GM18868 (cell line): Measurements from ENCODE around the gene NUMA1.

Source experiments
- ATAC-seq: cut with Tn5 transposase; IDR thresholded peaks from one replicate; pipeline ENCODE4 v1.9.1; 2021; ENCODE audit warnings: mild to moderate bottlenecking, moderate library complexity; ENCODE audit not compliant: unreplicated experiment

The NUMA1 gene

DNA sequence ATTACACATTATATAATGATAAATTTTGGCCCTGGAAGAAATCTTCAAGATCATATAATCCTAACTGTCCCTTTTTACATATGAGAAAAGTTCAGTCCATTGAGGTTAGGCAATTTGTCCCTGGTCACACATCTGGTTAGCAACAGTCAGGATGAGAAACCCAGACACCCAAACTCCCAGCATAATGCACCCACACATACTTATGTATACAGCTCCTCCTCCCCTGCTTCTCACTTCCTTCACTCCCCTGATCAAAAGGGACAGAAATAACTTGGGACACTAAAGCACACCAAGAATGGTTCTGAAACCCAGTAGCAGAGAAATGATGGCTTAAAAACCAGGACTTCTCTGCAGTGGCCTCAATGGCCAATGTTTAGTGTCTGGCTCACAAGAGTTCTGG is 11.1 kb downstream of the NUMA1 start:
- no peak for ATAC-seq

GRCh38 chr11:72067676-72068075 is 12.7 kb downstream of the NUMA1 start:
- ATAC-seq: no peak

DNA sequence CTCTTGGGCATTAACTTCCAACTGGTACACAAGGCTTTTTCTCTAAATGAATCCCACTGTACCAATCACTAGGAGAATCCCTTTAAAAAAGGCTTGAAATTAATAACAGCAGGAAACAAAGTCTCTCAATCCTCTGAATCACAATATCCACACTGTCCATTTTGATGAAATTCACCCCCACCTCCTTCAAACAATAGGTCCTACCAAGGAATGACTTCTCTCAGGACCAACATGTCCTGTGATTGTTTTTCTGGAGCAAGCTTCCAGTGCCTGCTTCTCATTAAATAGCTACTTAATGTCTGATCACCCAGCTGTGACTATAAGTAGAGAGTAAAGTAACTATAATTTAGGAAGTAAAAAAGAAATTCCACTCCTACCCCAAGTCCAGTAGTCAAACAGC is 13.1 kb downstream of the NUMA1 start:
- ATAC-seq: no peak

DNA sequence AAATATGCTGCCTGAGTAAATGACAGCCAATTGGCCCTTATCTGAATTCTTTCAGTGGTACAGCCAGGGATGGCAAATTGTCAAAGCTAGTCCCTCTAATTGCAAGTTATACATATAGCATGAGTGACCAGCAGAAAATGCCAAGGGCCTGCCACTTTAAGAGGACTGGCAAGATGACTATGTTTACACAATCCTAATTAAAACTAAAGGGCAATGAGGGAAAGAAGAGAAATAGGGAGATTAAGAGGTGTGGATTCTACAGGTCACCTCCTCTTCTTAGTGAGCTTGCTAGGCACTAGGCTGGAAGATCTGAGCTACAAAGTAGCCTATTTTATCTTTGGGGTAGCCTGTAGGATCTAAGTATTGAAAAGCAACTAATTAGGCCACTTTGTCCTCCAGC is 13.5 kb downstream of the NUMA1 start:
- ATAC-seq: no peak

DNA sequence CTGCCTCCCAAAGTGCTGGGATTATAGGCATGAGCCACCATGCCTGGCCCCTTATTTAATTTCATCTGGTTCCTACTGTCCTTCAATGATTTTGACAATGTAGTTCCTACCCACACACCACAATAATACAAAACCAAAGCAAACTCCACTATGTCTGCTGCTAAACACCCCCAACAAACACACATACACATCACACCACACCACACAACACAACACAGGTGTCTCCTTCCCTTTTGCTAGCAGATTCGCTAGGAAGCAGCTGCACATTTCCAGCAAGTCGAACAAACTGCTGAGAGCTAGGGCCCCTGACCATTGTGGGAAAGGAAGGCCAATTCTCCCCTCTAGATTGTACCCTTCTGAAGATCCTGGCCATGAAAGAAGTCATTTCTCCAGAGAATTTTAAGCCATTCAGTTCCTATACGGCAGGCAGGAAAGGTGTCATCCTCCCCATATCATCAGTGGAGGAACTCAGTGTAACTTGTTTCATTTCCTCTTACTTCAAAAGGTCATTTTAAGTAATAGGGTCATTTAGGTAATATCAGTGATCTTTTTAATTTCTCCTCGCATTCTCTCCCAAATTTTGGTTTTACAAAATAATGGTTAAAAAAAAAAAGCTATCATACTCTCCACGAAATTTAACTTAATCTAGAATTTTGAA is 18.5 kb downstream of the NUMA1 start:
- ATAC-seq: no peak

DNA sequence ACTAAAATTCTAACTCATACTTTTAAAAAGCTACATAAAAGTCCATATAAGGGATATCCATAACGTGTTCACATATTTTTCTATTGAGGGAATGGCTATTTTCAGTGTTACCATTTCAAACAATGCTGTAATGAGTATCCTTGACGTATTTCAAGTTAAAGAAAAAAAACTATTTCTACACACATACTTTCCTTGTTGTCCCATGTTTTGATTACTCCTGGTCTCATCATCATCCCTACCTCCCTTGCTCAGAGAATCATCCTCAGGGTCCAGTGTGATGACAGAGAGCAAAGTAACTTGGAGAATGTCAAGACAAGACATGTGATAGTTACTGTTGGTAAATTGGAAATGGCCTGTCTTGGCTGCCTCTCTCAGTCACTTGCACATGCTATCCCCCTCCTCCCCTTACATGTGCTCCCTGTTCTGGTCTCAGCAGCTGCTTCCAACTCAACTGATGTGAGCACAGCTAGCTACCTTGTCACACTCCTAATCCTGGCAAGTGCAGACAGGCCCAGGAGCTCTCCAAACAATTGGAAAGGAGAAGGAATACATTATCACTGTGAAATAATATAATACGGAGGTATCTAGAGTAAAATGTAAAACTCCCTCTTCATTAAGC is 21.8 kb downstream of the NUMA1 start:
- ATAC-seq: no peak

- no peak for ATAC-seq
Observed at GRCh38 chr11:72048766-72049460, 31.4 kb downstream of the NUMA1 start.

DNA sequence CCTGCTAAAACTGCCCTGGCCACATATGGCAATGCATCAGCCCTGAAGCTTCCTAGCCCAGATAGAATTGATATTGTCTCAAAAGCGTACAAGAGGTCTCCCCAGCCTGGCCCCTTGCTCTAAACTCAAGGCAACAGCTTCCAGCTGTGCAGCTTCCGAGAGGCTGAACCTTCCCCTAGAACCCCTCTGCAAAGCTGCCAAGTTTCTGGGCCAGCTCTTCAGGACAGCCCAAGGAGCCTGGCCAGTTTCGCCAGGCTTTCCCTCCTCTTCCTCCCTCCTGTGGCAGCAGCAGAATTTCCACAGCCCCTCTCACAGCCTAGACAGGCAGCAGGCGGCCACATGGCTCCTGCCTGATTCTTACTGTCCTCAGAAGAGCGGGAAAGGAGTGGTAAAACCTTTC is 34.5 kb downstream of the NUMA1 start:
- no peak for ATAC-seq

DNA sequence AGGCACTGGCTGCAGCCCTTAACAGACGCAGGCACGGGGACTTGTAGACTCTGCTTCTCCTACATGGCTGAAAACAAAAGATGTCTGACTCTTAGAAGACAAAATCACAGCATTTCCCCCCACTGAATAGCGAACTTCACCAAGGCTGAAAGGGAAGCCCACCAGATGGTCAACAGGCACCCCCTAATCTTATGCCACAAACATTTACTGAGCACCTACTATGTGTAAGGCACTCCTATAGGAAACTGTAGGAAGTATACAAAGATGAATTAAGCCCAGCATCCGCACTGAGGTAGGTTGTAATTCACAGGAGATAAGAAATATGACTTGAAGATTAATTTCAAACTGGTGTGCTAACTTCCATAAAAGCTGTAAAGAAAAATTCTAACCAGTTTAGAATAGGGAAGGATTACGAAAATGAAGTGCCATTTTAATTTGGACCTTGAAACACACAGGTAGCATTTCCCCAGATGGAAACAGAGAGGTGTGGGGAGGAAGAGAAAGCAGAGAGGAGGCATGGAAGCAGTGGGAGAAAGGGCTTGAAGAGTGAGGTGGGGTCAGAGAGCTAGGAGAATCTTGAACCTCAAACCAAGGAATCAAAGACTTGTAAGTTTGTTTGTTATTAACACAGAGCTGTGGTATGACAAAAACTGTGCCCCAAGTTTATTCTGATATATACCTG is 38.1 kb downstream of the NUMA1 start:
- no peak for ATAC-seq

- ATAC-seq: no peak
Observed at GRCh38 chr11:72041364-72042063, 38.8 kb downstream of the NUMA1 start.

GRCh38 chr11:72040491-72041363 is 39.6 kb downstream of the NUMA1 start:
- no peak for ATAC-seq

DNA sequence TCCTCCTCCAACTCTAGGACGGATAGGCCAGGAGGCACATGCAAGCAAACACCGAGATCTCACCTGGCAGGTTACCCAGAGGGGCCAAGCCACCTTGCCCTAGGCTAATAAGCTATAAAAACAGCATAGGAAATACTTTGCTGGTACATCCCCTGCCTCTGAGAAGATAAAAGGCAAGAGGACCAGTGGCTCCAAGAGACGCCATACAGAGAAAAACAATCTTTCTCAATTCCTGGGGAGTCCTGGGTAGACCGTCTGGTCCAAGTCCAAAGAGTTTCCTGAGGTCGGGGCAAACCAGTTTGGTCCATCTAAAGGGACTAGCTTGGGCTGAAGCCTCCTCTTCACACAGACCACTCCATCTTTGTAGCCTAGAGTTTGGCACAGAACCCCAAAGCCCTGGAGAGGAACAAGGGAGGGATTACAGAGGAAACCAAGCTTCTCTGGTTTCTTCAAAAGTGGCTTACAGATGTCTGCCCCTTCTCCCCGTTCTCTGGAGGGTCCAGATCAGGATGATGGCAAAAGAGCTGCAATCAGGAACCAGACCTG is 40.4 kb downstream of the NUMA1 start:
- no peak for ATAC-seq

DNA sequence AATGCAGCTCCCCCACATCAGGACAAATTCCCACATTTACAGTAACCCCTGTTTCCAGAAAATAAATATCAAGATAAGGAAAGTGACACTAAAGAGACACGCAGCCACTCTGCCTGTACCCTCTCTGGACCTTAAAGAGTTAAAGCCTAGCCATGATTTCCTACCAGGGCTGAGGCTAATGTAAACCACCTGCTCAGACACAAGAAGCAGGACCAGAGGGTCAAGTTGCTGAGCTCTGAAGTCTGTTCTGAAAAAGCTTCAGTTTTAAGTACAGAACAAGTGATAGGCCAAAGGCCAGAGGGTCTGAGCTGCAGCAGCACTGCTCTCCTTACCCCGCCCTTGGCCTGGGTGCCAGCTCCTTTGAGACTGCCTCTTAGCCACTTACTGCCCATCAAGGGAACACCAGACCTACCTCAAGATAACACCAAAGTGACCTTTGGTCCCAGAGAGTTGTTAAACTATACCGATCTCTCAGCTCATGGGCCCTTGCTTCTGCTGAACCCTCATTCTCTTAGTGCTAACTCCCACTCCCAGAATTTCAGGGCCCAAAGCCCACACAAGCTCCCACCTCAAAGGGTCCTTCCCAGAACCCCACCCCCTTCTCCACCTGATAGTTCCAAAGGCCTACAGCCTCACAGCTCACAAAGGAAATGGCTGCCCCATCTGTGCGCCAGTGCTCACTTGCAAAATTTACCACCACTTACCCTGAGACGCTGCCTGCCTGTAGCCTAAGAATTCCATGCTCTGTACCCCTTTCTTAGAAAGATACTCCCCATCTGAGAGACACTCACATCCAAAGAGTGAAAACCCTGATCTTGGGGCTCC is 41.1 kb downstream of the NUMA1 start:
- no peak for ATAC-seq

DNA sequence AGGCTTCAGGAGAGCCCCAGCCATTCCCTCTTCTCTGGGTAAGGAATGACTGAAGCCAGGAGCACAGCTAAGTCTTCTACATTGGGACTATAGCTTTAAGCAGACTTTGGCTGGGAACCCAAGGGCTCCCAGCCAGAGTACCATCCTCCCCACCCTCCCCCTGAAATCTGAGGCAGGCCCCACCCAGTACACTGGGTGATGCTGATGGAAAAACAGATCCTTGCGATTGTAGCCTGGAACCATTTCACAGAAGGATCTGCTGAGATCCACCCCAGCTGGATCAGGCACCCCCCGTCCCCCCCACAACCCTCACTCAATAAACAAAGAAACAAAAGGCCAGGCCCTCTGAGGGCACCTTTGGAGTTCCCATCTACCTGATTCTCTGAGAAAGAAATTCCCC is 41.9 kb downstream of the NUMA1 start:
- ATAC-seq: no peak

DNA sequence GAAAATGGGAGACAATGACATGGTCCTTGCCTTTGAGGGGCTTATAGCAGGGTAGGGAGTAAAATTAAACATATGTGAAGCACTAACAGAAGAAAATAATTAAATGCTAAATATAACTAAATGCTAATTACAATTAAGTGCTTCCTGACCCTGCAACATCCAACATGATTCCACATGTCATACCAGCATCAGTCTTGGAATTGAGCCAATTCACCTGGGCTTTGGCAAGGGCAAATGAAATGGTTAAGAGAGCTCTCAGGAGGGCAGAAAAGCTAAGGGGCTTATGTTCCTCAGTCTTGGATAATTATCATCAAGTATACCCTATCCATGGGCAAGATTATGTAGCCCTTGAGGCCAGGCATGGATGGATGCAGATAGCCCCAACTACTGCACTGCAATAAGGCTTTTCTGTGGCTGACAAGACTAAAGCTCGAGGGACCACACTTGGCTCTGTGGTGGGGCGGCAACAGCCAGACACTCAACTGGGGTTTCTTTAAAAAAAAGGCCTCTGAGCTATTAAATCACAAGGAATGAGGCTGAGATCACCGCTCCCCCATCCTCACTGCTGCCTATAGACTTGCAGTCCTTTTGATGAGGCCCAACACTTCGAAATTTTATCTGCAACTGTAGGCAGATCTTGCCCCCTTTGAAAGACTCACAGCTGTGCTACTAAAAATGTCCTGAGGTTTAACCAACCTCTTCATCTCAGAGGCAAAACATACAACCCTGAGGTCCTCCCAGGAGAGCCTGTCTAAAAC is 42.6 kb downstream of the NUMA1 start:
- no peak for ATAC-seq

- no peak for ATAC-seq
Observed at GRCh38 chr11:72036687-72037086, 43.7 kb downstream of the NUMA1 start.

DNA sequence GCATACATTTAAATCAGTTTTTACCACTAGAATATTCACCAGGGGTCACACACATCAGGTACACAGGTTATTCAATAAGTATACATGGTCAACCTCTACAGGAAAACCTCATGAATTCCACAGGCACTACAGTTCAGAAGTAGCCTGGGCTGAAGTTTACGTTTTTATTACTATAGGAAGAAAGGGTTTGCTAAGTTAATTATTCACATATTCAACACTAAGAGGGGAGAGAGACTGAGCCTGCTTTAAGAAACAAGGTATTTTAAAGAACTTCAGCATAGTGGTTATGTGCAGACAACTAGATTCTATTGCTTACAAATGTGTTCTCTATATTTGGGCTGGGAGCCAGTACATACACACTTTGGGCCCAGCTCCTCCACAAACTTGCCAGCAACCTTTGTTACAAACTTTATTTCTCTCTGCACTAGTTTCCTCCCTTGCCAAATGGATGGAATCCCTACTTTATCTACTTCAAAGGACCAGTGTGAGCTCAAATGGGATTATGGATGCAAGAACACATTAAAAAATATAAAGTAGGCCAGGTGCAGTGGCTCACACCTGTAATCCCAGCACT is 49.8 kb downstream of the NUMA1 start:
- no peak for ATAC-seq

- no peak for ATAC-seq
Observed at GRCh38 chr11:72026090-72026489, 54.3 kb downstream of the NUMA1 start.
